IMR-90 (cell line): ENCODE results near the gene SPRED3.

Experiments
- CTCF ChIP-seq: conservative IDR thresholded peaks from 2 replicates; pipeline ENCODE4 v1.5.1; 2012; ENCODE audit warnings: mild to moderate bottlenecking, low read depth, low read length, improper control_type of control experiment
- FOS ChIP-seq: fragments of 150-350 bp; IDR thresholded peaks from 2 replicates; pipeline ENCODE4 v1.6.1; 2016; ENCODE audit warnings: low read depth, low read length
- POLR2A ChIP-seq: IDR thresholded peaks from 2 replicates; pipeline ENCODE4 v1.6.1; 2012; ENCODE audit warnings: mild to moderate bottlenecking, low read depth, low read length
- RCOR1 ChIP-seq: IDR thresholded peaks from 2 replicates; pipeline ENCODE4 v1.6.1; 2012; ENCODE audit warnings: mild to moderate bottlenecking, low read length, improper control_type of control experiment; ENCODE audit not compliant: insufficient replicate concordance

GRCh38 chr19:38412491-38412890, 24.0 kb downstream of the SPRED3 start:
- TF ChIP-seq POLR2A (no peak), CTCF (no peak), FOS (no peak), RCOR1 (no peak)
